Gastrocnemius medialis (tissue), 4 donors: ENCODE results near the gene RGL2. TPM values are rescaled to one million over a fixed set of nuclear protein-coding genes. Genes with fewer than 3 reads are reported as not detected.
"Not testable (repeated sequence)": the region's sequence is repeated elsewhere in the genome, so short reads cannot be mapped to it uniquely, and the experiment has no call there.

Experiments used
- ATAC-seq, 2 donors: fragments of 150-250 bp; one replicate each; pipeline ENCODE4 v1.9.1; 2016
- DNase-seq, 2 donors: peaks; one replicate each; pipeline ENCODE4 v3.0.0-alpha.2; 2019
- H3K27ac ChIP-seq, 4 donors: fragments of 200-600 bp; sonication (generic); 1 replicate in 1 of 4; 2 replicates in 3 of 4; pipeline ENCODE4 v1.5.1; 2016 to 2018; ENCODE audit warnings: mild to moderate bottlenecking in 2 of 4, moderate library complexity in 1 of 4
- H3K27me3 ChIP-seq, 3 donors: fragments of 200-600 bp; sonication (generic) in 2 of 3; 1 replicate in 1 of 3; 2 replicates in 2 of 3; pipeline versions ENCODE4 v1.5.1 to v1.6.0; 2016 to 2019; ENCODE audit warnings: mild to moderate bottlenecking in 1 of 3, moderate library complexity in 1 of 3
- H3K36me3 ChIP-seq, 2 donors: fragments of 200-600 bp; sonication (generic) in 1 of 2; one replicate each; pipeline ENCODE4 v1.5.1; 2017 to 2018
- H3K4me1 ChIP-seq, 2 donors: fragments of 200-600 bp; sonication (generic) in 1 of 2; one replicate each; pipeline ENCODE4 v1.5.1; 2016 to 2017; ENCODE audit warnings: mild to moderate bottlenecking in 2 of 2
- H3K4me3 ChIP-seq, 4 donors: fragments of 200-600 bp; sonication (generic) in 3 of 4; 1 replicate in 1 of 4; 2 replicates in 3 of 4; pipeline ENCODE4 v1.5.1; 2016 to 2019; ENCODE audit warnings: mild to moderate bottlenecking in 2 of 4
- H3K9me3 ChIP-seq, 3 donors: fragments of 200-600 bp; sonication (generic) in 2 of 3; 1 replicate in 1 of 3; 2 replicates in 2 of 3; pipeline ENCODE4 v1.5.1; 2016 to 2019
- POLR2A ChIP-seq, 2 donors: fragments of 450-650 bp; IDR thresholded peaks; one replicate each; pipeline ENCODE4 v1.6.1; 2017; ENCODE audit warnings: antibody characterized with exemption in 2 of 2, mild to moderate bottlenecking in 2 of 2, moderate library complexity in 2 of 2
- in situ Hi-C, 4 donors: fragments of 200-750 bp; cut with MboI; loops; one replicate each; pipeline versions ENCODE4 v1.15.0 to v1.8.0; 2017; ENCODE audit warnings: low sequenced_read_pairs in 4 of 4
- intact Hi-C: fragments of 100-400 bp; cut with DNase I; formaldehyde crosslinking; loops from one replicate; pipeline ENCODE4 v1.15.1; 2023; ENCODE audit warnings: low total_unique reads
- total RNA-seq, 4 donors: library from RNA; depleted of rRNA; stranded (reverse); fragments of >200 nt; gene quantifications; one replicate each; pipeline versions ENCODE4 v1.1.0 to v1.2.3, GENCODE V29; 2016
- TF ChIP-seq, protein P1 (sequence below), 5 experiments: fragments of 450-650 bp in 3 of 5; fragments of 200-600 bp in 2 of 5; sonication (generic) in 2 of 5; IDR thresholded peaks in 4 of 5; conservative IDR thresholded peaks in 1 of 5; 1 replicate in 4 of 5; 2 replicates in 1 of 5; pipeline ENCODE4 v1.5.1; 2016 to 2019; ENCODE audit warnings: antibody characterized with exemption in 5 of 5, mild to moderate bottlenecking in 3 of 5, moderate library complexity in 3 of 5

RGL2 gene
- total RNA-seq, 4 donors from 2014 or later = 39.8 to 52.3 (median 40.8) TPM

DNA sequence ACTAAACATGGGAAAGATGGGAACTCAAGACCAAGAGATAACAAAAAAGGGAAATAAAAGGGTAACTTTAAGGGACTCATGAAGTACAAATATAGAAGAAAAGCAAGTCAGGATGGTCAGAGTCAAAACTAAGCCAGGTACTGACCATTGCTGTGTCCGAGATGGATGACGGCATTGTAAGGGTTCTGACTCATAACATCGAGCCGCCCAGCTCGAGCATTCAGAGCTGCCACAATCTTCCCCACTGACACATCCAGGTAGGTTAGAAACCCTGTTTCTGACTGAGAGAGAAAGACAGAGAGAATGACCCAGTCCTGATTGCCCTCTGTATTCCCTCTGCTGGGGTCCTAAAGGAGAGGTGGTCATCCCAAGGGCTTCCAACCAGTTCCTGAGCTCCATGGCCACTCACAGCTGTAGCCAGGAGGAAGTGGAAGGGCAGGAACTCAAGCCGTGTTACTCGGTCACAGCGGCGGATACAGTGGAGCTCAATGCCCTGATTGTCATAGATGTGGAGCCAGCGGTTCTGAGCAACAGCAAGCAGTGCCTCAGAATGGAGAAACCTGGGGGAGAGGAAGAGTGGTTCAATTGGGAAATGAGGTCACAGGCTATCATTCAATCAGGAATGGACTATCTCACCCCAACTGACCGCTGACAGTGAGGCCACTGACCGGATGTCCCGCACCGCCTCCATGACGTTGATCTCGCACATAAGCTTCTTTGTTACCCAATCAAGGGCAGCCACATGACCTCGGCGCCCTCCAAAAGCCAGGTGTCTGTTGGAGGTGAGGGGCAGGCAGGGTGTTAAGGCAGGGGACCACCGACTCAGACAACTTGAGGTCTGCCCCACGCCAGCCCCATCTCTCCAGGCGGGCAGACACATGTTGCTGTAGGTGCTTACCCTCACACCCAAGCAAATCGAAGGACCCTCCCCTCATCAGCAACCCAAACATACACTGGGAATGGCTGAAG is 11.5 kb downstream of the RGL2 start:
- H3K9me3 ChIP-seq = no peaks in the 10 kb centered on the region
- DNase-seq (no peak), ATAC-seq (no peak)
- in situ Hi-C loops = loop anchor here in 1 of 4 donors (25.0 kb wide), 1 partner anchor 1425 kb away; the partner anchor contains the start of gene NEU1
- no peaks in the 10 kb centered on the region for H3K27me3 ChIP-seq
- intact Hi-C loops = loop anchor here (5.0 kb wide), 1 partner anchor 140 kb away; no protein-coding TSS in a partner anchor
- H3K4me3 ChIP-seq = no peak overlapping the region
- peaks cover 2 to 69% of the 10 kb centered on the region in 2 donors for H3K36me3 ChIP-seq
- H3K4me1 ChIP-seq = peaks cover 18% of the 10 kb centered on the region in 2 donors
- no peak for TF ChIP-seq POLR2A (IDR thresholded peaks at IDR 0.05)
- TF ChIP-seq, protein P1, sequence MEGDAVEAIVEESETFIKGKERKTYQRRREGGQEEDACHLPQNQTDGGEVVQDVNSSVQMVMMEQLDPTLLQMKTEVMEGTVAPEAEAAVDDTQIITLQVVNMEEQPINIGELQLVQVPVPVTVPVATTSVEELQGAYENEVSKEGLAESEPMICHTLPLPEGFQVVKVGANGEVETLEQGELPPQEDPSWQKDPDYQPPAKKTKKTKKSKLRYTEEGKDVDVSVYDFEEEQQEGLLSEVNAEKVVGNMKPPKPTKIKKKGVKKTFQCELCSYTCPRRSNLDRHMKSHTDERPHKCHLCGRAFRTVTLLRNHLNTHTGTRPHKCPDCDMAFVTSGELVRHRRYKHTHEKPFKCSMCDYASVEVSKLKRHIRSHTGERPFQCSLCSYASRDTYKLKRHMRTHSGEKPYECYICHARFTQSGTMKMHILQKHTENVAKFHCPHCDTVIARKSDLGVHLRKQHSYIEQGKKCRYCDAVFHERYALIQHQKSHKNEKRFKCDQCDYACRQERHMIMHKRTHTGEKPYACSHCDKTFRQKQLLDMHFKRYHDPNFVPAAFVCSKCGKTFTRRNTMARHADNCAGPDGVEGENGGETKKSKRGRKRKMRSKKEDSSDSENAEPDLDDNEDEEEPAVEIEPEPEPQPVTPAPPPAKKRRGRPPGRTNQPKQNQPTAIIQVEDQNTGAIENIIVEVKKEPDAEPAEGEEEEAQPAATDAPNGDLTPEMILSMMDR (IDR thresholded peaks at IDR 0.05 in 4 of 5, conservative IDR thresholded peaks at IDR 0.05 in 1 of 5) = no peak
- no peak overlapping the region for H3K27ac ChIP-seq

- Histone ChIP-seq H3K36me3 (peaks cover 0 to 59% of the 10 kb centered on the region in 2 donors), H3K4me1 (peaks cover 15% of the 10 kb centered on the region in 2 donors)
- not testable (repeated sequence) for H3K27ac ChIP-seq, ATAC-seq, H3K4me3 ChIP-seq, H3K9me3 ChIP-seq, DNase-seq, H3K27me3 ChIP-seq
- in situ Hi-C loops = loop anchor here in 1 of 4 donors (25.0 kb wide), 1 partner anchor 1423 kb away; the partner anchor contains the start of gene NEU1
- intact Hi-C loops = loop anchor here (5.0 kb wide), 1 partner anchor 142 kb away; no protein-coding TSS in a partner anchor
Measured at GRCh38 chr6:33285214-33285613, 13.5 kb downstream of the RGL2 start.

- intact Hi-C loops = no loop called here
- in situ Hi-C loops = loop anchor here in 1 of 4 donors (25.0 kb wide), 1 partner anchor 1418 kb away; the partner anchor contains the start of gene NEU1
Measured at GRCh38 chr6:33280539-33280938, 18.2 kb downstream of the RGL2 start.

GRCh38 chr6:33279971-33280511 is 18.7 kb downstream of the RGL2 start:
- H3K27me3 ChIP-seq = no peaks in the 10 kb centered on the region
- intact Hi-C loops (loop anchor here (10.0 kb wide), 1 partner anchor 1105 kb away; the partner anchor contains the start of genes AGPAT1 and RNF5), in situ Hi-C loops (loop anchor here in 1 of 4 donors (25.0 kb wide), 1 partner anchor 1418 kb away; the partner anchor contains the start of gene NEU1)
- H3K4me3 ChIP-seq = no peak overlapping the region
- peaks cover 24 to 43% of the 10 kb centered on the region in 2 donors for H3K4me1 ChIP-seq
- H3K27ac ChIP-seq = peak overlapping the region in 3 of 4 donors; percentile 10 to 81 (median 40)
- peaks cover 0 to 50% of the 10 kb centered on the region in 2 donors for H3K36me3 ChIP-seq
- ATAC-seq (peak; percentile 60 to 76), DNase-seq (peak in 1 of 2 donors; percentile 65)
- H3K9me3 ChIP-seq = no peaks in the 10 kb centered on the region
- TF ChIP-seq POLR2A (IDR thresholded peaks at IDR 0.05) = no peak
- TF ChIP-seq, protein P1 (IDR thresholded peaks at IDR 0.05 in 4 of 5, conservative IDR thresholded peaks at IDR 0.05 in 1 of 5) = peak in 3 of 5 experiments; percentile 39 to 44 (median 44)

More at GRCh38 chr6:33280539-33280938, 18.2 kb downstream of the RGL2 start:
- no peak for DNase-seq
- peaks cover 23 to 38% of the 10 kb centered on the region in 2 donors for H3K4me1 ChIP-seq
- H3K27me3 ChIP-seq = no peaks in the 10 kb centered on the region
- ATAC-seq = no peak
- no peak overlapping the region for H3K4me3 ChIP-seq
- no peaks in the 10 kb centered on the region for H3K9me3 ChIP-seq
- TF ChIP-seq, protein P1 (IDR thresholded peaks at IDR 0.05 in 4 of 5, conservative IDR thresholded peaks at IDR 0.05 in 1 of 5) = no peak
- no peak for TF ChIP-seq POLR2A (IDR thresholded peaks at IDR 0.05)
- H3K27ac ChIP-seq = peak overlapping the region in 3 of 4 donors; percentile 10 to 81 (median 40)
- H3K36me3 ChIP-seq = peaks cover 0 to 50% of the 10 kb centered on the region in 2 donors
